HG02588 (cell line): ENCODE results near the gene SGCG.
"Not testable (repeated sequence)": the region's sequence is repeated elsewhere in the genome, so short reads cannot be mapped to it uniquely, and the experiment has no call there.

Experiments
- ATAC-seq: cut with Tn5 transposase; IDR thresholded peaks from one replicate; pipeline ENCODE4 v1.9.1; 2021; ENCODE audit warnings: mild to moderate bottlenecking, moderate library complexity; ENCODE audit not compliant: unreplicated experiment

Gene SGCG

DNA sequence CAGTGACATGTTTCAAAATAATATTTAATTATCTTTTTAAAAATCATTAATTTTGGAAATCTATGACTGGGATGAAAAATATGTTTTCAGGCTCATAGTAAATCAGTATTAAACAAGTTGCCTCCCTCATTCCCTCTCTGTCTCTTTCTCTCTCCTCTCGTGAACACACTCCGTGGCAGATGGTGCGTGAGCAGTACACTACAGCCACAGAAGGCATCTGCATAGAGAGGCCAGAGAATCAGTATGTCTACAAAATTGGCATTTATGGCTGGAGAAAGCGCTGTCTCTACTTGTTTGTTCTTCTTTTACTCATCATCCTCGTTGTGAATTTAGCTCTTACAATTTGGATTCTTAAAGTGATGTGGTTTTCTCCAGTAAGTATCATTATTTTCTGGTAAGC is 22.7 kb downstream of the SGCG start:
- no peak for ATAC-seq

DNA sequence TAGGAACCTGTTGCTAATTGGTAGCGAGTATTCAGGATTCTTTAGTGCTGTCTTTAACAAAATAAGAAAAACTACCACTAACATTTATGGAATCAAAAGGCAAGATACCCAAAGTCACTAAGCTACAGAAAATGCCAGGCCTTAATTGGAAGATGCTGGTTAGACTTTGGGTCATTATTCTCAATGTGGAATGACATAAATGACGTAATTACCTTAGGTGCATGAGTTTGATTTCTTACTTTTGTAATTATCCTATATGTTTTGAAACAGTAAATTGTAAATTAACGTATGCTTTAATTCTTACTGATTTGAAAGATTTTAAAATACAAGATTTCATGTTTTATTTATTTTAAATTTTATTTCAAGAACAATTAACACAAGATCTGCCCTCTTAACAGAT is 25.0 kb downstream of the SGCG start:
- ATAC-seq, result no peak

DNA sequence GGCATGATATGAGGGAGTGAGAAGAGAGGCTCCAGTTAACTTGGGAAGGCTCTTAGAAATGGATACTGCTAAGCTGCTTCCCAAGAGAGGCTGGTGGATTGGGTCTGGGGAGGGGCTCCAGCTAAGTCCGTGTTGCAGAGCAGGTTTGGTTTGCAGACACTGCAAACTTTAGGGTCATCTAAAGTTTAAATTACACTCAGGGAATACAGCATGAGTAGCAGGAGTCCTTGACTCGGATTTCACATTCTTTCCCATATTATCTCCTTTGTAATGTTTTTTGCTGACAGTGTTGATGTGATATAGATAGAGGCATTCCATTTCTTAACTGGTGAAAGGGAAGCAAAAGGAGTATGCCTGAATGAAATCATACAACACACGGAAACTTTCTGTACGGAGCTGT is 31.9 kb downstream of the SGCG start:
- no peak for ATAC-seq

DNA sequence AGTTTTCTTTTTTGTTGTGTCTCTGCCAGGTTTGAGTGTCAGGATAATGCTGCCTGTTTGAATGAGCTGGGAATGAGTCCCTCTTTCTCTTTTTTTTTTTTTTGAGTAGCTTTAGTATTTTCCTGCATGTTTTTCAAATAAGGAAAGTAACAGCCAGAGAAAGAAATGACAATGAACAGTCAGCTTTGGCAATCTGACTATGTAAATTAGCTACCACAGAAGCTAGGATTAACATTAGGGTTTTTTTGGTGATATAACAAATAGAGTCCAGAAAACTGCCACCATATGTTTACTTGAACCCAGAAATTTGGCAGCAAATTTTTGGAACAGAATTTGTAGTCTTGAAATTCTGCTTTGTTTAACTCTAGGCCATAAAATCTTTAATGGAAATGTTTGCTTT is 50.5 kb downstream of the SGCG start:
- ATAC-seq, result no peak

DNA sequence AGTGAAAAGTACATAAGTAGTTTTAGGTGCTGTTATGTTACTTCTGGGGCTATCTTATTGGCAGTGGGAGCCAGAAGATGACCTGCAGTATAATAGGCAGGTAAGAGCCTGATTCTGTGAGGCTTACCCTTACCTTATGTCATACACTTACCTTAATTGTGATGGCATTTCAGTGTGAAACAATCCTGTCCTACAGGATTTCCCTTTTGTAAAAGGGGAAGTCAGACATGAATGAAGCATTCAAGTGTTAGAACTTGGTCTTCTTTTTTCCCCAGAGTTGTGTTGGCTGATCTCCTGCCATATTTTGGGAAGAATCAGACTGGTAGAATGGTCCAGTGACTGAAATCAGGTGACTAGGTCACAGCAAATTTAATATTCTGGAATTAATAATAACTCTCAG is 55.2 kb downstream of the SGCG start:
- no peak for ATAC-seq

DNA sequence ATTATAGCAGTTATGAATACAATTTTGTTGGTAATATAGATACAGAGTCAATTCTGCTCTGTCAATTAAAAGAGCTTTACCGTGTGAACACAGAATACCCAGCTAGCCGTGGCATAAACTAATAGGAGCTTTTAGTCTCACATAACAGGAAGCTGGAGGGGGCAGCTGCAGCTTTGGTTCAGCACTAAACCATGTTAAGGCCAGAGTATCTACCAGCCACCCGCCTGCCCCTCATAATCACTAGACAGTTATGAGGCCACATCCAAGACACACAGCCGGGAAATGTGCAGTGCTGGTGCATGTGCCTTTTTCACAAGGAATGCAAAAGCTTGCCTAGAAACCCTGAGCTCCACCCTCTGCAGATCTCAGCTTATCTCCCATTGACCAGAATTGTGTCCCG is 62.3 kb downstream of the SGCG start:
- no peak for ATAC-seq

DNA sequence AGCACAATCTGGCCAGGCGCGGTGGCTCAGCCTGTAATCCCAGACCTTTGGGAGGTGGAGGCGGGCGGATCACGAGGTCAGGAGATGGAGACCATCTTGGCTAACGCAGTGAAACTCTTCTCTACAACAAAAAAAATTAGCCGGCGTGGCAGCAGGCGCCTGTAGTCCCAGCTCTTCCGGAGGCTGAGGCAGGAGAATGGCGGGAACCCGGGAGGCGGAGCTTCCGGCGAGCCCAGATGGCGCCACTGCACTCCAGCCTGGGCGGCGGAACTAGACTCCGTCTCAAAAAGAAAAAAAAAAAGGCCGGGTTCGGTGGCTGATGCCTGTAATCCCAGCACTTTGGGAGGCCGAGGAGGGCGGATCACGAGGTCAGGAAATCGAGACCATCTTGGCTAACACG is 67.6 kb downstream of the SGCG start:
- ATAC-seq, result not testable (repeated sequence)

DNA sequence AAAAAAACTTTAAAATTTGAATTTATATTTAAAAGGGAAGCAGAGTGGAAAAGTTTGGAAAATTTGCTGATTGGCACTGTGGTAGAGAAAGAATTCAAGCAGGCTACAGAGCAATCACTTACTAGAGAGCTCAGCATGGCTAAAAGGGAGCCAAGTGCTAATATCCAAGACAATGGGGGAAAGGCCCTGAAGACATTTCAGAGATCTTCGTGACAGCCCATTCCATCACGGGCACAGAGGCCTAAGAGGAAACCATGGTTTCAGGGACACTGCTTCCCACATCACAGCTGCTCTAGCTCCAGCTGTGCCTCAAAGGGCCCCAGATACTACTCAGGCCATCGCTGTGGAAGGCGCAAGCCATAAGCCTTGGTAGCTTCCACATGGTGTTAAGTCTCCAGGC is 73.7 kb downstream of the SGCG start:
- no peak for ATAC-seq

DNA sequence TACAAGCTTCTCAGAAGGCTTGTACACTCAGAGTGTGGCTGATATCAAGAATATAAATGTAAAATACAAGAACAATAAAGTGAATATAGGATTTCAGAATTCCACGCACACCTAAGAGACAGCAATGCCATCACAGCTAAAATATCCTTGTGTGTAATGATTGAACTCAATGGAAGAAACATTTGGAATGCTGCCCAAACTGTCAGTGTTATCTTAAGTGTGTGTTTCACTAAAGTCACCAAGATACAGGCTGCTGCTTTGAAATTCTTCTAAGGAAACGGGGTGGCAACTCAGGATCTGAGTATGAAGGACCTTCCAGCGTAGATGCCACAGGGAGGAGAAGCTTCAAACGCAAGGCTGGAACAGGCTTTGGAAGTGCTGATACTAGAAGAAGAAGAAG is 86.8 kb downstream of the SGCG start:
- no peak for ATAC-seq

DNA sequence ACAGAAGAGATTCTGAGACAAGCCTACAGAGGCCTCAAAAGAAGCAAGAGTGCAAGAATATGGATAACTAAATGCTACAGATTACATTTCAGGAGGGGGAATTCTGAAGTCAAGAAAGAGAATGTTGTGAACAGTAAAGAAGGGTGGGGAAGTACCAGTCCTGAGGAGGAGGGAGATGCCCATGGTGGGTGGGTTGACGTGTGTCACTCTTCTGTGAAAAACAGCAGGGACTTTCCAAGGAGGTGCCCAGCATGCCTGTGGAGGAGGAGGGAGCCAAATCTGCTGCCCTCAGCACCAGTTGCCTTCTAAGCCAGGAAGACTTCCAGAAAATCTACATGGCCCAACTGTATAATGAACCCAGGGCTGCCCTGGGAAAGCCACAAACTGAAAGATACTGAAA is 87.7 kb downstream of the SGCG start:
- ATAC-seq, result peak; percentile 78

DNA sequence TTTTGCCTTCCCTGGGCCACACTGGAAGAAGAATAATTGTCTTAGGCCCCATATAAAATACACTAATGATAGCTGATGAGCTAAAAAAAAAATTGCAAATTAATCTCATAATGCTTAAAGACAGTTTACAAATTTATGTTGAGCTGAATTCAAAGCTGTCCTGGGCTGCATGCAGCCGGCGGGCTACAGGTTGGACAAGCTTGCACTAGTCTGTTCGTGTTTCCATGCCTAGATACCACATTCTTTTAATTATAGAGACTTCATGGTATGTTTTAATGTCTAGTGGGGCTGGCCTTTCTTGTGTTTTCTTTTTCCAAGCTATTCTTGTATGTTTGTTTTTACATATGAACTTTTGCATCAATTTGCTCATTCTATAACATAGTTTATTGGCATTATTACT is 90.6 kb downstream of the SGCG start:
- no peak for ATAC-seq

DNA sequence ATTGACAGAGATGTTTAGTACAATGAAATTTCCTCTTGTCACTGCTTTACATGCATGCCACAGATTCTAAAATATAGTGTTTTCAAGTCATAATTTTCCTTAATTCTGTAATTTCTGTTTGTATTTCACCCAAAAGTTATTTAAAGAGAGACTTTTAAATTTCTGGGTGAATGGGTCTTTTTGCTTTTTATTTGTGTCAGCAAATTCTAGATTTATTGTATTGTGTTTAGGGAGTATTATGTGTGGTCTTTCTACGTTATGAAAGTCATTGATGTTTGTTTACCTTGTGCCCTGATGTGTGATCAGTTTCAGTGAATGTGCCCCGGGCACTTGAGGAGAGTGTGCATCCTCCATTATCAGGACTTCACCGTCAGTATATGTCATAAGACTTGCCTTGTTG is 92.7 kb downstream of the SGCG start:
- no peak for ATAC-seq

DNA sequence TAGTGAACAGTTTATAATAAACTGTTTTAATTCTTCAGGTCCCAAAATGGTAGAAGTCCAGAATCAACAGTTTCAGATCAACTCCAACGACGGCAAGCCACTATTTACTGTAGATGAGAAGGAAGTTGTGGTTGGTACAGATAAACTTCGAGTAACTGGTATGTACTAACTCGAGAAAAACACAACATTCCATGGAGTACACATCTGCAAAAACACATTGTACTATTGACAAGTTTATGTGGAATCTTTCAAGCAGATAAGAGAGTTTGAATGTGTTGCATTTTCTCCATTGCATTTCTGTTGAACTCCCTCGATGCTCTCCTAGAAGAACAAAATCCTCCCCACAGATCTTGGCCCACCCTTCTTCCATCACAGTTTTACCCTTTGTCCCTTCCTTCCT is 98.5 kb downstream of the SGCG start:
- ATAC-seq, result no peak

DNA sequence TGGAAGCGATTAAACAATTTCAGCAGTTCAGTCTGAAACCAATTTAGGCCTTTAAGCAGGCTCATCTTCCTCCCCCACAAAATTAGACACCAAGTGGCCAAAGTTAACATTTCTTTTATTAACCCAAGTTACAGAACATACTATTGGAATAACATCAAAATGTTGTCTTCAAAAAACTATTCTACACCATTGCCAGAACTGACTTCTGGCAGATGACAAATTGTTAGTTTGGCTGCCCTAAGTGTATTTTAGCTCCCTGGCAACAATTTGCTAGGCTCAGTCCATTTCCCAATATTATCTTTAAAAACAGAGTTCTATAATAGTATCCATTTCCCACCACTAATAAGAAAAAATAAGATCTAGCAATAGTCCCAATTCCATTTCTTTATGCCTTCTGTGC is 107.8 kb downstream of the SGCG start:
- no peak for ATAC-seq

DNA sequence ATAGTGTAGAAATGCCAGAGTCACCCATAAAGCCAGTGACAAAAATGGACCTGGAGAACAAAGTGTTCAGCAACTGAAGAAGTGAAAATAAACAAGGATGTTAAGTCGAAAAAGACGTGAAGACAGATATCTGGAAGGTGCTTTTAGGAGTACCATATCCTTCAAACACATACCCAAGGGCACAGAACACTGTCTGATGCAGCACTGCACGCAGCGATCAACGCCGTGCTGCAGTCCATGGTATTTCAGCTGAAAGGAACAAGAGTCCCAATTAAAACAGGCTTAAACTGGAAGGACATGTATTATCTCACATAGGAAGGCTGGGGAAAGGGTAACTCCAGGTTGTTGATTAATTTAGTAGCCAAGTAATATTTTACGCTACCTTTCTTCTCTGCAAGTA is 108.2 kb downstream of the SGCG start:
- no peak for ATAC-seq

DNA sequence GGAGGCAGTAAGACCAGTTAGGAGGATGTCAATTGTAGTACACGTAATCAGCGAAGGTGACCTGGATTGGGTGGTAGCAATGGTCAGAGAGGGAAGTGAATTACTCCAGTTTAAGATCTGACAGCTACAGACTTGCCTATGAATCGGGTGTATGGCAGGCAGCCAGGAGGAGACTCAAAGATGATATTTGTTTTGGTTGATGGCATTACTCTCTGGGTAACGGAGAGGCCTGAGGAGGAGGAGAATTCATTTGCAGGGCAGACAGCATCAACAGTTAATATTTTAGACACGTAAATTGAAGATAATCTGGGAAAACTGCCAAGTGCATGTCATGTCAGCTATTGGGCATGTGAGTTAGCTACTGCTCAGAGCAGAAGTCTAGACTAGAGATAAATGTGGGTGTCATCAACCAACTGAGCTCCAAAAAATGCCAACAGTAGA is 109.2 kb downstream of the SGCG start:
- no peak for ATAC-seq

DNA sequence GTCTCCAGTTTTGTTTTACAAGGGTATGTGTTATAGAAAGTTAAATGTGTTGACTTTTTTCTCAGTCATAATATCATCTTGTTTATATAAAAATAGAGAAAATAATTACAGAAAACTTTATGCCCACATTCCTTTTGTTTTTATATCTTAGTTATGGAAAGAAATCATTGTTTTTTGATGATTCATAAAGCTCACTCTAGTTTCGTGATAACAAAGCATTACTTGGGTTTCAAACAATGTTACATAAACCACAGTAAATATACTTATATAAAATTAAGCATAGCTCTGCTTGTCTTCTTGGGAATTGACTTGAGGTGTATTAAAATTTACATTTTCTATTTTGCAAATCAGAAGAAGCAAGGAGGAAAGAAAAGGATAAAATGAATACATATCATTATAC is 111.8 kb downstream of the SGCG start:
- ATAC-seq, result no peak

DNA sequence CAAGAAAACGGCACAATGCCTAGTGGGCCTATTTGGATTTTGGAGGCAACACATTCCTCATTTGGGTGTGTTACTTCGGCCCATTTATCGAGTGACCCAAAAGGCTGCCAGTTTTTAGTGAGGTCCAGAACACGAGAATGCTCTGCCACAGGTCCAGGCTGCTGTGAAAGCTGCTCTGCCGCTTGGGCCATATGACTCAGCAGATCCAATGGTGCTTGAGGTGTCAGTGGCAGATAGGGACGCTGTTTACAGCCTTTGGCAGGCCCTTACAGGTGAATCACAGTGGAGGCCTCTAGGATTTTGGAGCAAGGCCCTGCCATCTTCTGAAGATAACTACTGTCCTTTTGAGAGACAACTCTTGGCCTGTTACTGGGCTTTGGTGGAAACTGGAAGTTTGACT is 134.1 kb downstream of the SGCG start:
- not testable (repeated sequence) for ATAC-seq

DNA sequence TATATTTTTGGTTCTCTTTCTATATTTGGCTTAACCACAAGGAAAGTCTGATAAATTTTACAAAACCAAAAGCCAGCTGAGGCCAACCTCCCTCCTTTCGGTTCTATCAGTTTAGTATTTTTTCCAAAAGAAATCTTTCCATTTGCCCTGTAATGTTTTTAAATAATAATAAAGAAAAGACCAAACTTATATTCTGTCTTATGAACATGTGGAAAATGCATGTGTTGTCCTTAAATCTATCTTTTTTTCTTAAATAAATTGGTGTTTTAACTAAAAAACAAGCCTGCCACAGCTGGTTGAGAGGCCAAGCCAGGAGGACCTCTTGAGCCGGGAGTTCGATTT is 139.1 kb downstream of the SGCG start:
- no peak for ATAC-seq

DNA sequence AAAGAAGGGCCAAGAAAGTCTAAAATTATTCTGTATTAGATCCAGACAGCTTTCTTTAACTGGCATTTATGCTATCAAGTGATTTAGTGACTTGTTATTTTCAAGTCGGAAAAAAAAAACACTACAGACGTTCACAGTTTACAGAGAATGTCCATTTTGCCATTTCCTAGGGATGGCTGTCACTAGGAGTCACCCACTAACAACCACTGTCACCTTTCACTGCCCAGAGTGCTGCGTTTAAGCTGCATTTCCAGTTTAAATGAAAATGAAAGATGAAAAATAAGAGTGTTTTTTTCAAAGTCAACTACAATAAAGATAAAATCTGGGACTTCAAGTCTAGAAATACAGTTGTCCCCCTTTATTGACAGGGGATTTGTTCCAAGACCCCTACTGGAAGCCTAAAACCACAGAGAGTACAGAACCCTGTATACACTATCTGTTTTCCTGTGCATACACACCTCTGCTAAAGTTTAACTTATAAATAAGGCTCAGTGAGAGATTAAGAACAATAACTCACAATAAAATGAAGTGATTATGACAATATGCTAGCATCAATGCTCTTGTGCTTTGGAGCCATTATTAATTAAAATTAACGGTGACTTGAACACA is 140.3 kb downstream of the SGCG start:
- ATAC-seq, result peak; percentile 11

DNA sequence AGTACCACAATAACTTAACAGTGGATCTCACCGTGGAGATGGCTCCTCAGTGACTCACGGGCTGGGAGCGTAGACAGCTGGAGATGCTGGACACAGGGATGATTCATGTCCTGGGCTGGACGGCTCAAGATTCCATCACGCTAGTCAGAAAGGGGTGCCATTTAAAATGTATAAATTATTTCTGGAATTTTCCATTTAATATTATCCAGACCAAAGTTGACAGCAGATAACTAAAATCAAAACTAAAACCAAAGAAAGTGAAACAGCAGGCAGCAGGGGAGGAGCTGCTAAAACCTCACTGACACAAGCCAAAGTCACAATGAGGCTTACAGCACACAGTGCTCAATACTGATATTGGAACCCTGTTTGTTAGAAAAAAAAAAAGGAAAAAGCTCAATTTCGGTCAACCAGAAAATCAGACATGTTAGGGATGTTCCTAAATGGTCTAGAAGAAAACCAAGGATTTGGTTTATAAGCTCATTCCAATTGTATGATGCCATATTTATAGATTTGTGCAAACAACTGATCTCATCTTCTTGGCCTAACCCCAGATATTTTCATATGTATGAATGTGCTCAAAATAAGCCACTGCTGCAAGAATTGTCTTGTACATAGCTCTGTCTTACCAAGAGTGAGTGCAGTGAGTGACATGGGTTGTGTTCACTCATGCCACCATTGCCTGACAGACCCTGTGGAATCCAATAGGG is 140.9 kb downstream of the SGCG start:
- peak; percentile 84 for ATAC-seq

DNA sequence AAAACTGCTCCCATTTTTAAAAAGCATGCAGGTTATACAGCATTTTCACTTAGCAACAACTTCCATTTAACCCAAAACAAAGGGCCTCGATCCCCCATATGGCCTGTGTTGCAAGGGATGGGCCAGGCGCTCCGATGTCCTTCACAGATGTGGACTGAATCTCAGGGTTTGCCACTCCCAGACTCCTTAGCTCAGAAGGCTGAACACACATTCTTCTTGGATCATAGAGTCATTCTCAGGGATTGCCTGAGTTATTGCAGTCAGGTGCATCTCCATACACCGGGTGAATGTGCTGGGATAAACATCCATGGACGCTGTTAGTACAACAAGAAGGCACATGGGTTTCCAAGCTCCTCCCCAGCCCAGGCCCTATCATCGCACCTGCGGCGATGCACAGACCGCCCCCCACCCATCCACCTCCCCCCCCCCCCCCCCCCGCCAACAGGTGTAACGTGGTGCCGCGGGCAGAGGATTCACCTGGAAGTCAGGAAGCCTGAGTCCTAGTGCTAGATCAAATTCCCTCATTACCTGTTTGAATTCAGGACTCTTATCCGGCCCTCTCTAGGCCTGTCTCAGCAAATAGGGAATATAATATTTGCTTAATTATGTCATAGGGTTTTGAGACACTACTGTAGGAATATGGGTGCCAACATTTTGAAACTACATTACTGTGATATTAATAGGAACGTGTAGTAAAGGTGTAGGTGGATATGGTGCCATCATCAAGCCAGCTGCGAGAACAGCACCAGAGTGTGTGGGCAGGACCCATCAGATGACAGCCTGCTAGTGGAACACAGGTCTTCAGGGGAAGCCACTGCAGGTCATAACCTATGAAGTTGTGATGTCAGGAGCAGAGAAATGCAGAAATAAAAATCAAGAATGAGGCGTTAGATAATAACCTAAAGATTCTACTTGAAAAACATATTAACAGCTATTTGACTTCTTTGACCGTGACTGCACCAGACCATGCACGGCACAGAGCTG is 141.9 kb downstream of the SGCG start:
- no peak for ATAC-seq
